GM23338 (cell line): ENCODE results near the gene OTOP2.
"Not testable (repeated sequence)": the region's sequence is repeated elsewhere in the genome, so short reads cannot be mapped to it uniquely, and the experiment has no call there.

Experiments
- CREB1 ChIP-seq: fragments of 250-450 bp; sonication (Bioruptor Pico); IDR thresholded peaks from 2 replicates; pipeline ENCODE4 v1.5.0; 2020; ENCODE audit warnings: low read depth, mild to moderate bottlenecking, moderate library complexity
- EZH2 ChIP-seq: fragments of 200-600 bp; sonication (generic); IDR thresholded peaks from one replicate; pipeline ENCODE4 v1.8.0; 2017; ENCODE audit warnings: antibody characterized with exemption, mild to moderate bottlenecking, low read depth; ENCODE audit not compliant: unreplicated experiment
- EZH2phosphoT487 ChIP-seq: fragments of 200-600 bp; sonication (generic); IDR thresholded peaks from one replicate; pipeline ENCODE4 v1.8.1; 2018; ENCODE audit warnings: antibody characterized with exemption; ENCODE audit not compliant: unreplicated experiment
- POLR2AphosphoS5 ChIP-seq: IDR thresholded peaks from 2 replicates; pipeline ENCODE4 v1.6.1; 2016; ENCODE audit warnings: antibody characterized with exemption, low read depth
- TF ChIP-seq, protein P1 (sequence below), 2 experiments: fragments of 200-600 bp in 1 of 2; sonication (generic) in 1 of 2; conservative IDR thresholded peaks; 2 replicates each; pipeline versions ENCODE4 v1.5.1 to v1.6.1; 2016 to 2017; ENCODE audit warnings: antibody characterized with exemption in 2 of 2, low read depth in 2 of 2, mild to moderate bottlenecking in 2 of 2, moderate library complexity in 1 of 2
- TF ChIP-seq, protein P2 (sequence below): IDR thresholded peaks from 2 replicates; pipeline ENCODE4 v1.6.1; 2016; ENCODE audit warnings: antibody characterized with exemption
- TF ChIP-seq, protein P3 (sequence below): IDR thresholded peaks from one replicate; pipeline ENCODE4 v1.6.1; 2018; ENCODE audit warnings: antibody characterized with exemption; ENCODE audit not compliant: unreplicated experiment

DNA sequence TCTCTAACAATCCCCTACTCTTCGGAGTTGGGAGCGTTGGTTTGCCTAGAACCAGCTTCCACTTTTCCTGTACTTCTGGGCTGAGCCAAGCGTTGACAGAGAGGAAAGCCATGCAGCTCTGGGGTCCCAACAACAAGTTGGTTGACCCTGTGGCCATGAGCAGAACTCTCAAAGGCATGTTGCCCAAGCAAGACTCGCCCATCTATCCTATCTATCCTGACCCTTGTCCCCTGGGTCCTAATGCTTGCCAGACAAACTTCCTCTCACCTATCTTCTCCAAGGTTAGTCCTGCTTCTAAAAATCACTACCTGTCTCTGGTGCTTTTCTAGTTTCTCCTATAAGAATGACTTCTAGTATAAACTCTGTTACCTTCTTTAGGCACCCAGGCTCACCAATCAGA is 15.0 kb upstream of the OTOP2 start:
- TF ChIP-seq EZH2; POLR2AphosphoS5; CREB1 (CRISPR knock-in tag); EZH2phosphoT487: not testable (repeated sequence)
- TF ChIP-seq, protein P1, sequence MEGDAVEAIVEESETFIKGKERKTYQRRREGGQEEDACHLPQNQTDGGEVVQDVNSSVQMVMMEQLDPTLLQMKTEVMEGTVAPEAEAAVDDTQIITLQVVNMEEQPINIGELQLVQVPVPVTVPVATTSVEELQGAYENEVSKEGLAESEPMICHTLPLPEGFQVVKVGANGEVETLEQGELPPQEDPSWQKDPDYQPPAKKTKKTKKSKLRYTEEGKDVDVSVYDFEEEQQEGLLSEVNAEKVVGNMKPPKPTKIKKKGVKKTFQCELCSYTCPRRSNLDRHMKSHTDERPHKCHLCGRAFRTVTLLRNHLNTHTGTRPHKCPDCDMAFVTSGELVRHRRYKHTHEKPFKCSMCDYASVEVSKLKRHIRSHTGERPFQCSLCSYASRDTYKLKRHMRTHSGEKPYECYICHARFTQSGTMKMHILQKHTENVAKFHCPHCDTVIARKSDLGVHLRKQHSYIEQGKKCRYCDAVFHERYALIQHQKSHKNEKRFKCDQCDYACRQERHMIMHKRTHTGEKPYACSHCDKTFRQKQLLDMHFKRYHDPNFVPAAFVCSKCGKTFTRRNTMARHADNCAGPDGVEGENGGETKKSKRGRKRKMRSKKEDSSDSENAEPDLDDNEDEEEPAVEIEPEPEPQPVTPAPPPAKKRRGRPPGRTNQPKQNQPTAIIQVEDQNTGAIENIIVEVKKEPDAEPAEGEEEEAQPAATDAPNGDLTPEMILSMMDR (conservative IDR thresholded peaks at IDR 0.05; ENCODE audit: low read depth in 2 of 2): not testable (repeated sequence)
- TF ChIP-seq, protein P2, sequence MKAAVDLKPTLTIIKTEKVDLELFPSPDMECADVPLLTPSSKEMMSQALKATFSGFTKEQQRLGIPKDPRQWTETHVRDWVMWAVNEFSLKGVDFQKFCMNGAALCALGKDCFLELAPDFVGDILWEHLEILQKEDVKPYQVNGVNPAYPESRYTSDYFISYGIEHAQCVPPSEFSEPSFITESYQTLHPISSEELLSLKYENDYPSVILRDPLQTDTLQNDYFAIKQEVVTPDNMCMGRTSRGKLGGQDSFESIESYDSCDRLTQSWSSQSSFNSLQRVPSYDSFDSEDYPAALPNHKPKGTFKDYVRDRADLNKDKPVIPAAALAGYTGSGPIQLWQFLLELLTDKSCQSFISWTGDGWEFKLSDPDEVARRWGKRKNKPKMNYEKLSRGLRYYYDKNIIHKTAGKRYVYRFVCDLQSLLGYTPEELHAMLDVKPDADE: not testable (repeated sequence)
- TF ChIP-seq, protein P3, sequence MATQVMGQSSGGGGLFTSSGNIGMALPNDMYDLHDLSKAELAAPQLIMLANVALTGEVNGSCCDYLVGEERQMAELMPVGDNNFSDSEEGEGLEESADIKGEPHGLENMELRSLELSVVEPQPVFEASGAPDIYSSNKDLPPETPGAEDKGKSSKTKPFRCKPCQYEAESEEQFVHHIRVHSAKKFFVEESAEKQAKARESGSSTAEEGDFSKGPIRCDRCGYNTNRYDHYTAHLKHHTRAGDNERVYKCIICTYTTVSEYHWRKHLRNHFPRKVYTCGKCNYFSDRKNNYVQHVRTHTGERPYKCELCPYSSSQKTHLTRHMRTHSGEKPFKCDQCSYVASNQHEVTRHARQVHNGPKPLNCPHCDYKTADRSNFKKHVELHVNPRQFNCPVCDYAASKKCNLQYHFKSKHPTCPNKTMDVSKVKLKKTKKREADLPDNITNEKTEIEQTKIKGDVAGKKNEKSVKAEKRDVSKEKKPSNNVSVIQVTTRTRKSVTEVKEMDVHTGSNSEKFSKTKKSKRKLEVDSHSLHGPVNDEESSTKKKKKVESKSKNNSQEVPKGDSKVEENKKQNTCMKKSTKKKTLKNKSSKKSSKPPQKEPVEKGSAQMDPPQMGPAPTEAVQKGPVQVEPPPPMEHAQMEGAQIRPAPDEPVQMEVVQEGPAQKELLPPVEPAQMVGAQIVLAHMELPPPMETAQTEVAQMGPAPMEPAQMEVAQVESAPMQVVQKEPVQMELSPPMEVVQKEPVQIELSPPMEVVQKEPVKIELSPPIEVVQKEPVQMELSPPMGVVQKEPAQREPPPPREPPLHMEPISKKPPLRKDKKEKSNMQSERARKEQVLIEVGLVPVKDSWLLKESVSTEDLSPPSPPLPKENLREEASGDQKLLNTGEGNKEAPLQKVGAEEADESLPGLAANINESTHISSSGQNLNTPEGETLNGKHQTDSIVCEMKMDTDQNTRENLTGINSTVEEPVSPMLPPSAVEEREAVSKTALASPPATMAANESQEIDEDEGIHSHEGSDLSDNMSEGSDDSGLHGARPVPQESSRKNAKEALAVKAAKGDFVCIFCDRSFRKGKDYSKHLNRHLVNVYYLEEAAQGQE: not testable (repeated sequence)
